Inflammatory macrophage (primary cell): Measurements from ENCODE around the gene SIM1.

Experiments used
- DNase-seq, 2 donors: peaks; one replicate each; pipeline ENCODE4 v3.0.0-alpha.2; 2020 to 2022

SIM1 gene

DNA sequence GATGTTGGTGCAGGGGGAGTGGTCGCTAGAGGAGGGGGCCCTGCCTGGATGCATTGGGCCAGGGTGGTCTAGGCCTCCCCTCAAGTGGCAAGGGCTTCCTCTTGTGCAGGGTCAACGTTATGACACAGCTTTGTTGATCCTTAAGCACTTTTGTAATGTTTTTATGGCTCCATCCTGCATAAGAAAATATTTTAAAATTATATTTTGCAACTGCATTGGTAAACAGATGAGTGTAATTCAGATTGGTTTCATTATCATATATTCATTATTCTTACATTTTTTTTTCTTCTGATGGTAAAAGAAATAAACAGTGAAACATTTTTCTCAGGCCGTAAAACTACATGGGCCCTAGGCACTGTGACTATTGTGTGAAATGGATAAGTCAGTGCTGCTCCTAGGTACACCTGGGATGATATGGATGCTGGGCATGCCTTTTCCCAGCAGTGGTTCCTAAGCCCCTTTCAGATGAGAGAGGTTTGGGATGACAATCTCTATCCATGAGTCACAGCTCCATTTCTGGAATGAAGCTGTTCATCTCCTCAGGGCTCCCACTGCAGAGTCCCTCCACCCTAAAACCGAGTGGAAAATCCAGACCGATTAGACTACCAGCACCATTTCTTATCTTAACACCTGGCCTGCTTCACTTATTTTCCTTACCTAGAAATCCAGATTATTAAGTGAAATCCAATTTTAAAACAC lies 5.8 kb upstream of the SIM1 start:
- no peak for DNase-seq

DNA sequence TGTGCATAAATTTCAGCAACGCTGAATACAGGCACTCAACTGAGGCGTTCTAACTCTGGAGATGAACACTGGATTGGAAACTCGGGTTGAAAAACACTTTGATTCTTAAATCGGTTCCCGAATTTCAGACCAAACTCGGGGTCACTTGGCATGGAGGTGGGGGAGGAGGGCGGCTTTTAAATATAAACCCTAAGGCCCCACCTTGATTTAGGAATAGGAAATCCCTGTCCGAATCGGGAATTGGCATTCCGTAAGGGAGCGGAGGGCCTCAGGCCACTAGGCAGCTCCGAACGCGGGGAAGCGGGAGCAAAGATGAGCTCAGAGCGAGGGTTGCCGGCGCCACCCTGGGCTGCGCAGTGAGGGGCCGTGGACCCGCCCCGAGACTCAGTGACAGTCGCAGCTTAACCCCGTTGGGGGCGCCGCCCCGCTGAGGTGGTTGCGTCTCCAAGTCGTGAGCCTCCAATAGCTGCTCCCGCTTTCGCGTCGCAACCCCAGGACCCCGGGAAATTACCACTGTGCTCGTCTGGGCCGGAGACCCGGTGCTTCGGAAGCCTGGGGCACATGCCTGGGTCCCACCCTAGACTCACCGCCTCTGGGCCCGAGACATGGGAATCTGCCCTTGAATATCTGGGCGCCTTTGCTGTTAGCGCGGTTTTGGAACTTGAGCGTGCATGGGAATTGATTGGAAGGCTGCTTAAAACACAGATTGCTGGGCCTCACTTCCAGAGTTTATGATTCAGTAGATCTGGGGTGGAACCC lies 4.6 kb upstream of the SIM1 start:
- DNase-seq: no peak

DNA sequence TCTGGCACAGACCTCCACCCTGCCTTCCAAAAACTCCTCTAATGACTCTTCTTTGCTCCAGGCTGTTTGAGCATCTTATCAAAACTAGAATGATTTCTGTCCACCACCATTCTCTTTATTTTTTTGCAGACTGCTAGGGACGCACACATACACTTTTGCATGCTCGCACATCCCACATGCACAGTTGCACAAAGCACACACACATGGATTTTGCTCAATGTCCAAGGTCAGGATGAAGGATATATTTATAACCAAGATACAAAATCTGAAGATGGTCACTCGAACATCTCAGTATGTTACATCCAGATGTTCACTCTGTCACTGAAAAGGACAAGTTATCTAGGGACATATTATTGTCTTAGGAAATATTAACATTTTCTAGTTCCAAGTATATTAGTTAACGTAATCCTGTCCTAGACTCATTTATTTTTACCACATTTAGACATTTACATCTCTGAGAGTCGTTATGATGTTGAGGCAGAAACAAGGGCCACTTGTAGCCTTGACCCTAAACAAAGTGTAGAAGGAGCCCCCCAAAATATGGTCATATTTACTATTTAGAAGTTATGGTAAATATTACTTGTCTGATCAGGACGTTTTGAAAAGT lies 3.4 kb upstream of the SIM1 start:
- DNase-seq: no peak

DNA sequence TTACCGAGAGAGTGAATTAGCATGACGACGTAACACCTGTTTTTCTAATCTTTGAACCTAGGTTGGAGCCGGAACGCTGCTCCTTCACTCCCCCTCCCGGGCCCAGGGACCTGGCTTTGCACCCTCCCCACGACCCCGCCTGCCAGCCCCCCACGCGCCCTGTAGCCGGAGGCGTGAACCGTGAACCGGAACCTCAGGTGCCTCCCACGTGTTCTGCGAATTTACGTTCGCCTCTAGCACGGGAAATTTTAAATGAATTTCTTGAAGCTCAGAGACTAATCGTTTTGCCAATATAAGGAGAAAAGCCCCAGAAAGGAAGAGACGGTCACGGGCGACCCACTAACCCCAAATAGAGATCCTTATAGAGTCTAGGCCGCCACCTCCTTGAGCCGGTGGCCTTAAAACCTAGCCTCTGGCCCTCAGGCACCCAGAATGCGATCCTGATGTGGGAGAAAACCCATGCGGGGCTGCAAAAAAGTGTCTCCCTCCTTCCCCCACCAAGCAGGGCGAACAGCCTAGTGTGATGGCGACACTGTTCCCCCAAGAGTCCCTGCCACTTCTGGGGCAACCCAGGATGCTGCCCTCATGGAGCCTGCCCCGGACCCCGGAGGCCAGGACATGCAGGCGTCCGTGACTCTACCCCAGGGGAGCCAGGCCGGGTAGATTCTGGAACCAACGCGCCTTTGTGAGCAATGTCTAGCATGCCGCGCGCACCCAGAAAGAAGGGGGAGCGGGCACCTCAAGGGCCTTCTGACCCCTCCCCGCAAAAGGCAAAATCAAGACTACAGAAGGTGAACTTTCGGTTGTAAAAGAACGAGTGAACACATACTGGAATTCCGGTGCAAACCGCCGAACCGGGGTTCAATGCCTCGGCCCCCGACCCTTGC lies 2.7 kb upstream of the SIM1 start:
- no peak for DNase-seq

DNA sequence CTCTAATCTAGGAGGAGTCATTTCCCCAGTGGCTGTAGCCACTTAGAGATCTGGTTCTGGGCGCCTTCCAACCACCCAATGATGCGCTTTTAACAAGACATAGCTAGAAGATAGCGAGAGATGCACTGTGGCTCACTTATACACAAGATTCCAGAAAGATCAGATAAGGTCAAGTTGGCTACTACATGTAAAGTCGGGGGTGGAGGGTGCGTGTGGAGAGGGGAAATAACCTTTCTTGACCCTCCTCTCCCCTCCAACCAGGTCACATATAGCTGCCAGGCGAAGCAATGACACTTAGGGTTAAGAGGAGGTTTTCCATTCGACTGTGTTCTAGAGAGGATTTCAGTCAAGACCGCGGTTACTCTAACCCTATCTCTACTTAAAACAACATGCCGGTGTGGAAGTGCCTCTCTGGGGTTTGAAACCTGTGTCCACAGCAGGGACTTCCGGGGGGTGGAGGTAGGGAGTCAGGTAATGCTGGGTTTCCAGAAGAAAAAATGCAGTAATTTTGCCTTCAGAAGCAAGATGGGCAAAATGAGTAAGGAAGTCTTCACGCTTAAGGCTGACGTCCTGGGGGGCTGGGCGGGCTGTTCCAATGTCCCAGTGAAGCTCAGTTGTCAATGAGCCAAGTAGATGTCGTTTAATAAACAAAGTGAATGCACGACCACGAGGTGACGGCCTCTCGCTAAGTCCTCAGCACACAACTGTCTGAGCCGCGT lies 1.8 kb upstream of the SIM1 start:
- no peak for DNase-seq

- DNase-seq: no peak
Observed at GRCh38 chr6:100465701-100466409, 1.1 kb upstream of the SIM1 start.

- DNase-seq: no peak
Observed at GRCh38 chr6:100464162-100464851, 414 bp downstream of the SIM1 start.

GRCh38 chr6:100463630-100464161 lies 1.0 kb downstream of the SIM1 start:
- DNase-seq: no peak

GRCh38 chr6:100462706-100463629 lies 1.8 kb downstream of the SIM1 start:
- DNase-seq: no peak

DNA sequence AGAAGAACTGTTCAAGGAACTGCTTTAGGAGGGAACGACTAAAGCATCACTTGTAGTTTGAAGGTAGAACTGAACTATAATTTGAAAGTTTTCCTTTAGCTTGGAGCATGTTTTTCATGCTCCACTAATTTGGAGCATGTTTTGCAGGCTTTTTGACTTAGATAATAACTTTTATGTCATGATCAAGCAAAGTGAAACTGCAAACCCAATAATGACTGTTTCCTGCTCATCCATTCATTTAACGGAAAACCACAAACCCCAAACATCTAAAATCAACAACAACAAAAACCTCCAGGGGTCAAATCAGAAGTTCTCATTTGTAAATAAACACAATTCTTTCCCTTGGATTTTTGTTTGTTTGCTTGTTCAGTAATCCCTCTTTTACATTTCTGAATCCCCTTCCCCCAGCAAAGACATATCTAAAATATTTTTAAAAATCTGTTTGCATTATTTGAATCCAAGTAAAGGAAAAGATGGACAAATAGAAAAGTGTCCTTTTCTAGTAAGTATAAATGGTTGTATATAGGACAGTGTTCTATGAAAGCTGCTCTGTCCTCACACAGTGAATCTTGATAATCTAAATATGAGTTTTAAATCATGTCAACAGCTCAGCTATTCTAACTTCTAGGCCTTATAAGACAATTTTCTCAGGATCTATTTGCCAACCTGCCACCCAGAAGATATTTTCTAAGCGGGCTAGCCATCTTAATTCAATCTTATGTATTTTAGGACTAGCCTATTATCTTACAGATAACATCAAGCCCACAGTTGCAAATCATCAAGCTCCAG lies 2.6 kb downstream of the SIM1 start:
- no peak for DNase-seq

DNA sequence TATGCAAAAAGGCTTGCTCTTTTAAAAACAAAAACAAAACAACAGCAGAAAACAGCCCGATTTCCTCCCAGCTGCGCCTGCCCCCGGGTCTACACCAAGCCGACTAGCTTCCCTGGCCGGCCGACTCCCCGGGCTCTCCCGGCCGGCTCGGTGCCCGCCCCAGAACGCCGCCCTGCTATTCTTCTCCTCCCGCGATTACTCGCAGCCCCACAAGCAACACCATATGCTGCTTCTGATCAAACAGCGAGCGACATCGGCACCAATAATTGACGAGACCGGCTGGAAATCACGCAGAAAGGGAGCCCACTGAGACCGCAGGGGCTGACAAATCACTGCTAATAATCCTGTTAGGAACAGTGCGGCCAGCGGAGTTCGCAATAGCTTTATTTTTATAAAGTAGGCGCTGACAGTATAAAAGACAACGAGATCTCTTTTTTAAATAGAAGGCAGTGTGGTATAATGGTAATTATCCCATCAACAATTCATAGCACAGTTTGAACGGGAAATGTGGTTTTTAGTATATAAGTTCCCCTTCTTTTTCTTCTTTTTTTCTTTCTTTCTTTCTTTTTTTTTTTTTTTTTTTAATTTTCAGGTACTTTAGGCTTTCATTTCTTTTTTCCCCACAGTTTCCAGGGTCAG lies 3.3 kb downstream of the SIM1 start:
- no peak for DNase-seq

GRCh38 chr6:100460650-100461204 lies 4.0 kb downstream of the SIM1 start:
- no peak for DNase-seq

DNA sequence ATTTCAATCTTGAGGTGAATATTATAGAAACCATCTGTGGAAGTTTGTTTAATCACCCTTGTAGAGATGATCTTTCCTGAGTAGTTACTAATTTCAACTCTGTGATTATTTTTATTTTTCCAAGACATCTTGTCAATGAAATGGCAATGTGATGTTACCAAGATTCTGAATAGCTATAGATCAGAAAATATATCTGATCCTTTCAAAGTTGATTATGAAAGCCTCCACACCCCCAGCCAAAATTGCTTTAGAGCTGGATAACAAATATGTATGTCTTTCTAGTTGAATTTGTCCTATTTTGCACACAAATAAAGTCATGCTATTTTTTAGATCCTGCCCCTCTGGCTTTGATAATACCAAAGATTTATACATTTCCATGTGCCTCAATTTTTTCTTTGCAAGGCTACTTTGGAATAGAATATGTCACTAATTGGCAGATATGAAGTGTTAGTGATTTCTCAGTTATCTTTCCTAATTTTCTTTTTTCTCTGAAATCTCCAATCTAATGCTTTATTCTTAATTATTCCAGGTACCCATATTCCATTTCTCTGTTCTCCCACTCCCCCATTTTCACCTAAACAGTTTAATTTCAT lies 5.0 kb downstream of the SIM1 start:
- DNase-seq: no peak

DNA sequence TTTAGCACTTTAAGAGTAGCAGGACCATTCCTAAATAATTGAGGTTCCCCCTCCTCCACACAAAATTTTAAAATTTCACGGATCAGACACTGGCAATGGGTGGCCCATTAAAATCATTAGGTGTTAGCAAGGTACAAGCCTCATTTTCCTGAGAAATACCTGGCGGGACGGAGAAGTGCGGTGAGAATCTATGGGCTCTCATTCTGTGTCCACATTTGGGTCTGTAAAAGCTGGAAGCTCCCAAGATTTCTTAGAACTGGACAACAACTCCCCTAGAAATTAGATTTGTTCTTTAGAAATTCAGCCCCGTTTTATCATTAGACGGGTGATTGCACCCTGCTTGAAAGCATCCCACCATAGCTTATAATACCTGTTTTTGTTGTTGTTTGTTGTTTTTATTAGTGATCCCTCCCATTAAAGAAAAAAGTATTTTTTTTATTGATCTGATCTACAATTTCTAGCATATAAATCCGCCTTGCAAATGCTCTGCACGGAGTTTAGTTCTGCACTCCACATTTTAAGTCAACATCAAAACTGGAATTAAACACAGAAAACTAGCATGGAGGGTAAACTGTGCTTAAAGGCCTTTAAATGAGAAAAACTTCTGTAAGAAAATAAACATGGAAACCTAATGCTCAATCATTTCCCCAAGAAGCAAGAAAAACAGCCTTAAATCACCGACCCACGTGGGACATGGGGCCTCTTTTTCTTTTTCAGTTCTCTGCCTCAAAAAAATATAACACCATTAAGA lies 5.7 kb downstream of the SIM1 start:
- DNase-seq: no peak

DNA sequence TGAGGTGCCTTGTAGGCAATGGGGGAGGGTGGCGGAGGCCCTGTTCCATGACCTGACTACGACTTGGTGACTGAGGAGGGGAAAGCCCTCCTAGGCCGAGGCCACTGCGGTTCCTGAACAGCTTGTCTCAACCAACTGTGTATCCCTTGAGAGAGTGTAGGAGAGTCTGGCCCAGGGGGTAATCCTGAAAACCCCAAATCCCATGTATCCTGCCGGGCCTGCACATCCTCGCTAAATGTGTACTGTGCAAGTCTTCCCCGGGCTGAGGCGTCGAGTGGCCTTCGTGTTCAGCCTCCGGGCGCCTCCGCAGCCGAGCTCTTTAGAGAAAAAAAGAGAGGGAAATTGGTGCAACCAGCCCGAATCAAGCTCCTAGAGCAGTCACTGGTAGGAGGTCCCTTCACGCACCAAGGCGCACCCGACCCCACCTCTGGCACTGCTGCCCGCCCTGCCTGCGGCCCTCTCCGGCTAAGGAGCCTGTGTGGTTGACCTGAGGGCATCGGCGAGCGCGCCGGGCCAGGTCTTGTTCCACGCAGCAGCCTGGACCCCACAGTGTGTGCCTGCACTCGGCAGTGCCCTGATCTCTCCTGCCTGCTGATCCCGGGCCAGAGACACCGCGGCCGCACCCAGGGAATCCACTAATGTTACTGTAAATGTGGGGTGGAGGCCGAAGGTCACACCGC lies 7.3 kb downstream of the SIM1 start:
- no peak for DNase-seq

DNA sequence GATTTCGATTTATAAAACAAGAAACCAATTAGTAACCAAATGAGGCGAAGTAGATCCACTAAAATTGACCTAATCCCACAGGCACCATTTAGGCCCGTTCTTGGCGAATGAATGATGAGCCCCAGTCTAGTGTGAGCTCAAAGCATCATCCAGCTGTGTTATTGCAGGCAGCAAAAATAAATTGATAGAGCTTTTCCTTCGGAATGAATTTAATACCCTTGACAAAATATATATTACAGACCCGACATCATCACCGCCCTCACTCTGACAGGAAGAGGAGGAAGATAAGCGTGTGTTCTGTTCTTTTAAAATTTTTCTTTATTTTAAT lies 7.8 kb downstream of the SIM1 start:
- DNase-seq: no peak
